A549 treated with CORT108297 at 1 μM for 4 hours (cell line): ENCODE results near the gene ZNF566. TPM values are rescaled to one million over a fixed set of nuclear protein-coding genes. Genes with fewer than 3 reads are reported as not detected.

Experiments
- total RNA-seq: library from RNA; stranded (reverse); fragments of 200-300 nt; extraction: Qiagen RNA extraction; gene quantifications from 5 replicates; pipeline ENCODE4 v1.2.3, GENCODE V29; 2022

Gene ZNF566
- total RNA-seq, result 7.4 to 9.7 TPM (median 8.6 TPM) in 5 replicates

DNA sequence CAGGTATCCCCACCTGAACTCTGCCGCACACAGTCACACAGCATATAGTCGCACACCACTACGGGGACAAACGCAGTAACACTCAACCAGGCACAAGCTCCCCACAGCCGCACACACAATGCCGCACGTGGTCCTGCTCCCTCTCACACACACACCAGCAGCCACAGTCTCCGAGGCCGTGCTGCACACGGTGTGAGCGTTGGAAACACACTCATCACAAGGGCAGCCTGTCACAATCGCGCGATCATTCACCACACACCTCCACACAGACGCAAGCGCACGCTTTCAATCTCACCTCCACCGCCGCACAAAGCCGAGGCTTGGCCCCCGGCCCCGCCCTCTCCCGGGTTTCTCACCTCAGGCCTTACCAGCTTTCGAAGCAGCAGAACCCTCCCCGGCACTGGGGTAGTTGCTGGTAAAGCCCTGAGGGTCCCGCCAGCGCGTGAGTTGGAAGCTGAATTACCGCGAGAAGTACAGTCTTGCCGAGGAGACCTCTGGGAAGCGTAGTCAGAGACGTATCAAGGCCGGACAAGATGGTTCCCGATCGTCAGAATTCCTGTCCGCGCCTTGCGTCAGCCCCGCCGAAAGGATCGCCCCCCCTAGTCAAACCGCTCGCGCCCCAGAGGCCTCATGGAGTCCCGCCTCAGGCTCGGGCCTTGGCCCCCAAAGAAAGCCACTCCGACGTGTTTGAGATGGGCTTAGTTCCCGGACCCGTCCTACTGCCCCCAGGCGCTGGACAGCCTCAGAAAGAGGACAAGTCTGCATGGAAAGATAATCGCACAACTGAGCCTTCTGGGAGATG, at the start of gene ZNF566:
TSS of gene ZNF566 (minus strand) at position 444 of the 802 bp plus-strand sequence. CDS start 13,004 bp downstream, outside the sequence.

DNA sequence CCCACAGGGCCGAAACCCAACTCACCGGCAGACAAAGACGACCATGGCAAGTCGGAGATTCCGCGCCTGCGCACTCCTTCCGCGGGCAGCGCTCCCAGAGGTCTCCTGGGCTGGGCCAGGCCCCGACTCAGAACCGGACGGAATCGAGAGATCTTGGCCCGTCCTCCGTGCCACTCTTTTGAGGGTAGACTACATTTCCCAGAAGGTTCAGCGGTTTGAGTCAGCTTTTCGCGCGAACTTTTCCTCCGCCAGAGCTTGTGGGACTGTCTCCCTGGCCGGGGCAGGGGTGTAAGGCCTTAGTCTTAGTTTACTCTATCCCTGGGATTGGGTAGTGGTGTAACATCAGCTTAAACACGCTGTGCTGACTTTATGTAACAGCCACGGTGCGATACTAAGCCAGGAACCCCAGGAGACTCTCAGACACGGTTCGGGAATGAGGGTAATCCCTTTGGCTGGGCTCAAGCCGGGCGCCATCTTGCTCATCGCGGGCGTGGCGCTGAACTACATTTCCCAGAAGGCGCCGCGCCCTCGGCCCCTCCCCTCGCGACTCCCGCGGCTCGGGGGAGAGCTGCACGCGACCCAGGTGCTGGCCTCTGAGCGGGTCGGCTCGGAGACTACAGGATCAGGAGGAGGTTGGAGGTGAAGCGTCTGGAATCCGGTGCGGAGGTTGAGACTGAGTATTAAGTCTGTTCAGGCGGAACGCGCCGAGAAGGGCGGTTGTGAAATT, 39.0 kb upstream of the ZNF566 start, which contains the start of gene ZNF260:
TSS of gene ZNF260 (minus strand) at position 78 of the 727 bp plus-strand sequence. CDS start 13,033 bp downstream, outside the sequence.

DNA sequence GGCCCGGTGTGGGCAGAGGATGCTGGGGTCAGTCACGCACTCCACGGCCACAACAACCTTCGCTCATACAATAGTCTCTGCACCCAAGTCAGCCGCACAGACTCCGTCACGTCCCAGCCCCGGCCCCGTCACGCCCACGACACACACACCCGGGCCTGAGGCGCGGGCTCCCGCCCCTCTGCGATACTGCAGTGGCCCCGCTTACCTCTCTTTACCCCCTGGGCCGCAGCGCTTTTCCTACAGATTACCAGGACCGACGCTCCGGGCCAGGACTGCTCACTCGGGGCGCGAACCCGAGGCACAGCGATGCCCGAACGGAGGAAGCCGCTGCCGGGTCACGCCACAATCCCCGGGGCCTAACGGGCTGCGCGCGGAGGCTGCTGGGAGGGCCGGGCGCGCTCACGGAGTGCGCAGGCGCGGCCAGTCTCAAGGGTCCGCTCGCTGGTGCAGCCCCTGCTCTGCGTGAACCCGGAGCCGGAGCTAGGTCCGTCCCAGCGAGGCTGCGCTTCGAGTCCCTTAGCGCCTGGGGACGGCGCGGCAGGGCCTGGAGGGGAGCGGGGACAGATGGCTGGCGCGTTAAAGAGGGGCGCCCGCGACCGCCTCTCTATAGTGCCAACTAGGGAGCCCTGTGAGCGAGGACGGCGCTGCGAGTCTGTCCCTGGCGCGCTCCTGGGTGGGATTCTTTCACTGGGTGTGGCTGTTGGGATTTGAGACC, 70.9 kb downstream of the ZNF566 start, which contains the start of gene ZFP82:
TSS of gene ZFP82 (minus strand) at position 358 of the 715 bp plus-strand sequence. CDS start 8,855 bp downstream, outside the sequence.

Other genes with a start within 250 kb of the ZNF566 start
- gene ZFP14, start 110.4 kb downstream of the ZNF566 start, total RNA-seq, result 1.9 to 2.7 TPM (median 2.4 TPM) in 5 replicates
- gene ZFP82, start 70.9 kb downstream of the ZNF566 start, total RNA-seq, result 1.8 to 2.4 TPM (median 1.9 TPM) in 5 replicates
- gene ZNF260, start 38.7 kb upstream of the ZNF566 start, total RNA-seq, result 6.0 to 12.6 TPM (median 7.0 TPM) in 5 replicates
- 2.5 to 3.0 TPM (median 2.6 TPM) in 5 replicates for gene ZNF529, start 83.7 kb upstream of the ZNF566 start, total RNA-seq
- 0.11 to 0.12 TPM in 2 of 5 replicates, not detected in the others for gene ZNF382, start 115.8 kb upstream of the ZNF566 start, total RNA-seq
- 5.2 to 9.6 TPM (median 7.7 TPM) in 5 replicates for gene ZNF461, start 177.3 kb upstream of the ZNF566 start, total RNA-seq
- gene ZNF567, start 198.1 kb upstream of the ZNF566 start, total RNA-seq, result 7.5 to 10.2 TPM (median 8.5 TPM) in 5 replicates